Measurements from ENCODE around the gene P2RX6. TPM values are rescaled to one million over a fixed set of nuclear protein-coding genes. Genes with fewer than 3 reads are reported as not detected.

Gene P2RX6
- total RNA-seq, 2 donors from 2014 or later, result 4.6 to 5.5 TPM

DNA sequence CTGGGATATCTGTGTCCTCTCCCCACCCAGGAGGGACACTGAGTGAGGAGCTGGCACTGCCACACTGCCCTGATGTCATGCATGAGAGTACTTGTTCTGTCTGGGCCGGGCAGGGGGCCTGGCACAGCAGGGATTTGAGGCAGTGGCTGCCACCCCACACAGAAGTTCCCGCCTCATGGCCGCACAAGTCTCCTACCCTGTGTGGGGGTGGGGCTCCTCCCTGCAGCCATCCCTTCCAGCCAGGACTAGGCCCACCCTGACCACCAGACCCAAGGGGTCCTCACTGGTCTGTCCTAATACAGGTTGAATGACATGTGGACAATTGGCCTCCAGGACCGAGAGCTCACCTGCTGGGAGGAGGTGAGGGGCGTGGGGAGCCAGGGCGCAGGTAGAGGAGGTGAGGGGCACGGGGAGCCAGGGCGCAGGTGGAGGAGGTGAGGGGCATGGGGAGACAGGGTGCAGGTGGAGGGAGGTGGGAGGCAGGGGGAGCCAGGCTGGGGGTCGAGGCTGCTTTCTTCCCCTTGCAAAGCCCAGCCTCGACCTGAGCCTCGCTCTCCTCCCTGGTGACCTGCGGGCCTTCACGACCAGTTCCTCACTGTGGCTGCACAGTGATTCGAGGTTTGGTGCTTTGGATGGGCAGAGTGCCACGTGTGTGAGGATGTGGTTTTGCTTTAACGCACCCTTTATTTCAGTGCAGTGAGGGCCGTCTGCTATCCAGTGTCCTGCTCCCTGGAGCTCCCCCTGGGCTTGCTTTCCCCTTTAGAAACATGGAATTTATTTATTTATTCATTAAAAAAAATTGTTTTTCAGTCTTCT lies 25.4 kb upstream of the P2RX6 start:
- no peaks in the 10 kb centered on the region for H3K27me3 ChIP-seq (replicated peaks; ENCODE audit: insufficient read depth)
- no peak overlapping the region for H3K4me3 ChIP-seq
- 62% methylated on average over 16 of the region's 17 CpGs for WGBS
- H3K9me3 ChIP-seq, result no peaks in the 10 kb centered on the region
- TF ChIP-seq, protein P1, sequence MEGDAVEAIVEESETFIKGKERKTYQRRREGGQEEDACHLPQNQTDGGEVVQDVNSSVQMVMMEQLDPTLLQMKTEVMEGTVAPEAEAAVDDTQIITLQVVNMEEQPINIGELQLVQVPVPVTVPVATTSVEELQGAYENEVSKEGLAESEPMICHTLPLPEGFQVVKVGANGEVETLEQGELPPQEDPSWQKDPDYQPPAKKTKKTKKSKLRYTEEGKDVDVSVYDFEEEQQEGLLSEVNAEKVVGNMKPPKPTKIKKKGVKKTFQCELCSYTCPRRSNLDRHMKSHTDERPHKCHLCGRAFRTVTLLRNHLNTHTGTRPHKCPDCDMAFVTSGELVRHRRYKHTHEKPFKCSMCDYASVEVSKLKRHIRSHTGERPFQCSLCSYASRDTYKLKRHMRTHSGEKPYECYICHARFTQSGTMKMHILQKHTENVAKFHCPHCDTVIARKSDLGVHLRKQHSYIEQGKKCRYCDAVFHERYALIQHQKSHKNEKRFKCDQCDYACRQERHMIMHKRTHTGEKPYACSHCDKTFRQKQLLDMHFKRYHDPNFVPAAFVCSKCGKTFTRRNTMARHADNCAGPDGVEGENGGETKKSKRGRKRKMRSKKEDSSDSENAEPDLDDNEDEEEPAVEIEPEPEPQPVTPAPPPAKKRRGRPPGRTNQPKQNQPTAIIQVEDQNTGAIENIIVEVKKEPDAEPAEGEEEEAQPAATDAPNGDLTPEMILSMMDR (IDR thresholded peaks at IDR 0.05), result no peak
- TF ChIP-seq POLR2AphosphoS5 (IDR thresholded peaks at IDR 0.05) (no peak), POLR2A (IDR thresholded peaks at IDR 0.05) (no peak)
- no peaks in the 10 kb centered on the region for H3K4me1 ChIP-seq (replicated peaks)
- H3K27ac ChIP-seq, result no peak overlapping the region
- H3K36me3 ChIP-seq, result peaks cover 0 to 11% of the 10 kb centered on the region in 2 donors
- intact Hi-C loops (cut with DNase I), result no loop called here
- DNase-seq (ENCODE audit: low spot score), result no peak

DNA sequence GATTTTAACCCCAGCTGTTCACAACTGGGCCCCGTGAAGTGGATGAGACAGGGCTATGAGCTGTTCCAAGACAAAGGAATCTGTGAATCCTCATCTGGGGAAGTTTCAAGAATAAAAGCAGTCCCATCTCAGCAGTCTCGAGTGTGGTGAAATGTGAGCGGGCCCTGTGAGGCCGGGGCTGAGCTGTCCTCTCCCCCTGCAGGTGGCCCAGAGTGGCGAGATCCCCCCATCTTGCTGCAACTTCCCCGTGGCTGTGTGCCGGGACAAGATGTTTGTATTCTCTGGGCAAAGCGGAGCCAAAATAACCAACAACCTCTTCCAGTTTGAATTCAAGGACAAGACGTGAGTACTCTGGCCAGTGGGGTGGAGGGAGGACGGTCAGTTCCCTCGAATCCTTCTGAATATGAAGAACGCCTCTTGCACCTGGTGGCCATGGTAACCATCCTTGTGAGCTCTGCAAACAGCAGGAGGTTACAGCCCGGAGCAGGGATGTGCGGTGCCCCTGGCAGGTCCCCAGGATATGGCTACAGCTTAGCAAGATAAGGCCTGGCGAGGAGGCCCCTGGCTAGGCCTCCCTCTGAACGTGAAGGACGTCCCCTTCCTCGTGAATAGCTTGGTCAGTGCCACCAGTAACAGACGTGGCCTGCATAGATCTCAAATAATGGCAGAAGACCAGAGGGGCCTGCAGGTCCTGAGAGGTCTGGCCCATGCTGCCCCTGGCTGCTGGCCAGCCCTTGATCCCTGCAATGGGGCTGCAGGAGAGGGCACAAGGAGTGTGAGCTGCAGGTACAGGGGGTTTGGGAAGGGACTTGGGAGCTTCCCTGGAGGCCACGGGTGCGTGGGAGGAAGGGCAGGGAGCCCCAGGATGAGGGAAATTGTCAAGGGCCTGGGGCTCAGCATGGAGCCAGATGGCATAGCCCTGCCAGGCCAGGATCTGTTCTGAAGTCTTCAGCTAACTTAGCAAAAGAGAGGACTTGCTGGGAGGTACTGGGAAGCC lies 24.5 kb upstream of the P2RX6 start:
- no peak for DNase-seq (ENCODE audit: low spot score)

GRCh38 chr22:20991252-20992055 lies 23.5 kb upstream of the P2RX6 start:
- DNase-seq (ENCODE audit: low spot score), result no peak
- no peaks in the 10 kb centered on the region for H3K27me3 ChIP-seq (replicated peaks; ENCODE audit: insufficient read depth)
- no peaks in the 10 kb centered on the region for H3K9me3 ChIP-seq
- no peaks in the 10 kb centered on the region for H3K4me1 ChIP-seq (replicated peaks)
- intact Hi-C loops (cut with DNase I), result no loop called here
- WGBS, result 91% methylated on average over 18 of the region's 24 CpGs
- H3K27ac ChIP-seq, result no peak overlapping the region
- H3K4me3 ChIP-seq, result no peak overlapping the region
- peaks cover 0 to 11% of the 10 kb centered on the region in 2 donors for H3K36me3 ChIP-seq
- TF ChIP-seq POLR2AphosphoS5 (IDR thresholded peaks at IDR 0.05) (no peak), POLR2A (IDR thresholded peaks at IDR 0.05) (no peak)
- TF ChIP-seq, protein P1 (IDR thresholded peaks at IDR 0.05), result no peak

More for the DNA sequence above, 24.5 kb upstream of the P2RX6 start:
- Histone ChIP-seq H3K36me3 (peaks cover 0 to 11% of the 10 kb centered on the region in 2 donors), H3K4me3 (no peak overlapping the region), H3K9me3 (no peaks in the 10 kb centered on the region), H3K4me1 (replicated peaks) (no peaks in the 10 kb centered on the region), H3K27ac (no peak overlapping the region), H3K27me3 (replicated peaks; ENCODE audit: insufficient read depth) (no peaks in the 10 kb centered on the region)
- WGBS, result 82% methylated on average over 21 of the region's 21 CpGs
- TF ChIP-seq POLR2AphosphoS5 (IDR thresholded peaks at IDR 0.05), result no peak
- TF ChIP-seq, protein P1 (IDR thresholded peaks at IDR 0.05), result no peak
- no peak for TF ChIP-seq POLR2A (IDR thresholded peaks at IDR 0.05)
- intact Hi-C loops (cut with DNase I), result no loop called here

DNA sequence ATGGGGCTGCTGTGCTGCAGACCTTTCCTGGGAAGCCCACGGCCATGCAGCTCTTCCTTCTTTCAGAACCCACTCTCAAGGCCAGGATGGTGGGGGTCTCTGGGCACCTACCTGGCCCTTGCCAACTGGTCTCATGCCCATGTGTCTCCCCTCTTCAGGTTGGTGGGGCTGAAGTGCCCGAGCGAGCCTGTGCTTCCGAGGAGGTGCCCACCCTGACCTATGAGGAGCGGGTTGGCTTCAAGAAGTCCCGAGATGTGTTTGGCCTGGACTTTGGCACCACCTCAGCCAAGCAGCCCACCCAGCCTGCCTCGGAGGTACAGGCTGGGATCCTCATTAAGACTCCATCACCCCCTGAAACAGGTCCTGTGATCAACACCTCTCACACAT lies 22.9 kb upstream of the P2RX6 start:
- no peaks in the 10 kb centered on the region for H3K4me1 ChIP-seq (replicated peaks)
- no peak overlapping the region for H3K4me3 ChIP-seq
- no peak for DNase-seq (ENCODE audit: low spot score)
- H3K27me3 ChIP-seq (replicated peaks; ENCODE audit: insufficient read depth), result no peaks in the 10 kb centered on the region
- TF ChIP-seq POLR2AphosphoS5 (IDR thresholded peaks at IDR 0.05) (no peak), POLR2A (IDR thresholded peaks at IDR 0.05) (no peak)
- TF ChIP-seq, protein P1 (IDR thresholded peaks at IDR 0.05), result no peak
- WGBS, result 91% methylated on average over 6 of the region's 7 CpGs
- H3K27ac ChIP-seq, result no peak overlapping the region
- peaks cover 0 to 11% of the 10 kb centered on the region in 2 donors for H3K36me3 ChIP-seq
- intact Hi-C loops (cut with DNase I), result no loop called here
- no peaks in the 10 kb centered on the region for H3K9me3 ChIP-seq
